Left lung (tissue), 10 donors: ENCODE results near the gene PAPSS1. TPM values are rescaled to one million over a fixed set of nuclear protein-coding genes. Genes with fewer than 3 reads are reported as not detected.

ENCODE experiments used
- ATAC-seq: fragments of 200-7000 bp; cut with Tn5 transposase; one replicate; pipeline ENCODE4 v1.9.1; 2020; ENCODE audit warnings: moderate library complexity
- DNase-seq, 4 donors: peaks; one replicate each; pipeline ENCODE4 v3.0.0-alpha.2; 2013 to 2020
- H3K27ac ChIP-seq, 2 donors: fragments of 200-600 bp; sonication (generic) in 1 of 2; one replicate each; pipeline versions ENCODE4 v1.5.0 to v1.8.0; 2020 to 2021
- H3K27me3 ChIP-seq, 2 donors: fragments of 200-600 bp; sonication (generic) in 1 of 2; one replicate each; pipeline versions ENCODE4 v1.5.0 to v1.8.0; 2020 to 2021
- H3K36me3 ChIP-seq, 2 donors: fragments of 200-600 bp; sonication (generic) in 1 of 2; one replicate each; pipeline versions ENCODE4 v1.5.0 to v1.8.0; 2020 to 2021
- H3K4me1 ChIP-seq, 2 donors: fragments of 200-600 bp; one replicate each; pipeline ENCODE4 v1.8.0; 2021
- H3K4me3 ChIP-seq, 2 donors: fragments of 200-600 bp; sonication (generic) in 1 of 2; one replicate each; pipeline versions ENCODE4 v1.5.0 to v1.8.0; 2020 to 2021; ENCODE audit warnings: mild to moderate bottlenecking in 1 of 2
- H3K9me3 ChIP-seq, 2 donors: fragments of 200-600 bp; sonication (generic) in 1 of 2; one replicate each; pipeline versions ENCODE4 v1.5.0 to v1.8.0; 2020 to 2021
- intact Hi-C, 2 donors: fragments of 100-400 bp; cut with DNase I; formaldehyde crosslinking; loops; one replicate each; pipeline versions ENCODE4 v1.11.2 to v1.14.2; 2022
- polyA plus RNA-seq, 6 donors: library from polyadenylated mRNA; unstranded; fragments of 120-200 nt; gene quantifications; one replicate each; pipeline ENCODE4 v1.2.1, GENCODE V29; 2013; ENCODE audit not compliant: insufficient read length in 6 of 6
- total RNA-seq, 2 donors: library from RNA; stranded (reverse); fragmentation: NEBNext Ultra II Directional; extraction: Animal tissue kit (Norgen Biotek cat#: 25700); gene quantifications; one replicate each; pipeline ENCODE4 v1.2.1, GENCODE V29; 2021
- TF ChIP-seq, protein P1 (sequence below), 2 donors: fragments of 200-600 bp; sonication (generic) in 1 of 2; IDR thresholded peaks; one replicate each; pipeline versions ENCODE4 v1.5.0 to v1.8.0; 2021; ENCODE audit warnings: antibody characterized with exemption in 2 of 2
- donor health status: DM: no; HTN: yes; CAD: no.
- donor health status: DM: no; HTN: no; CAD: no.

PAPSS1 gene
- total and polyA plus RNA-seq, 8 donors = 57.5 to 85.3 (median 70.6) TPM

DNA sequence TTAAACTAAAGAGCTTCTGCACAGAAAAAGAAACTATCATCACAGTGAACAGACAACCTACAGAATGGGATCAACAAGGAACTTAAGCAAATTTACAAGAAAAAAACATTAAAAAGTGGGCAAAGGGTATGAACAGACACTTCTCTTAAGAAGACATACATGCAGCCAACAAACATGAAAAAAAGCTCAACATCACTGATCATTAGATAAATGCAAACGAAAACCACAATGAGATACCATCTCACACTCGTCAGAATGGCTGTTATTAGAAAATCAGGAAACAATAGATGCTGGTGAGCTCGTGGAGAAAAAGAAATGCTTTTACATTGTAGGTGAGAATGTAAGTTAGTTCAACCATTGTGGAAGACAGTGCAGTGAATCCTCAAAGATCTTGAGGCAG lies 27.8 kb downstream of the PAPSS1 start:
- intact Hi-C loops = no loop called here

GRCh38 chr4:107691378-107691777 lies 28.7 kb downstream of the PAPSS1 start:
- no peaks in the 10 kb centered on the region for H3K9me3 ChIP-seq
- no peak for DNase-seq
- no peak for ATAC-seq
- H3K36me3 ChIP-seq = peaks cover 0 to 11% of the 10 kb centered on the region in 2 donors
- intact Hi-C loops = no loop called here
- H3K27ac ChIP-seq = no peak overlapping the region
- H3K4me3 ChIP-seq = no peak overlapping the region
- no peaks in the 10 kb centered on the region for H3K27me3 ChIP-seq
- TF ChIP-seq, protein P1, sequence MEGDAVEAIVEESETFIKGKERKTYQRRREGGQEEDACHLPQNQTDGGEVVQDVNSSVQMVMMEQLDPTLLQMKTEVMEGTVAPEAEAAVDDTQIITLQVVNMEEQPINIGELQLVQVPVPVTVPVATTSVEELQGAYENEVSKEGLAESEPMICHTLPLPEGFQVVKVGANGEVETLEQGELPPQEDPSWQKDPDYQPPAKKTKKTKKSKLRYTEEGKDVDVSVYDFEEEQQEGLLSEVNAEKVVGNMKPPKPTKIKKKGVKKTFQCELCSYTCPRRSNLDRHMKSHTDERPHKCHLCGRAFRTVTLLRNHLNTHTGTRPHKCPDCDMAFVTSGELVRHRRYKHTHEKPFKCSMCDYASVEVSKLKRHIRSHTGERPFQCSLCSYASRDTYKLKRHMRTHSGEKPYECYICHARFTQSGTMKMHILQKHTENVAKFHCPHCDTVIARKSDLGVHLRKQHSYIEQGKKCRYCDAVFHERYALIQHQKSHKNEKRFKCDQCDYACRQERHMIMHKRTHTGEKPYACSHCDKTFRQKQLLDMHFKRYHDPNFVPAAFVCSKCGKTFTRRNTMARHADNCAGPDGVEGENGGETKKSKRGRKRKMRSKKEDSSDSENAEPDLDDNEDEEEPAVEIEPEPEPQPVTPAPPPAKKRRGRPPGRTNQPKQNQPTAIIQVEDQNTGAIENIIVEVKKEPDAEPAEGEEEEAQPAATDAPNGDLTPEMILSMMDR (IDR thresholded peaks at IDR 0.05) = no peak
- peaks cover 0 to 9% of the 10 kb centered on the region in 2 donors for H3K4me1 ChIP-seq

More for the DNA sequence above, 27.8 kb downstream of the PAPSS1 start:
- Histone ChIP-seq H3K27me3 (no peaks in the 10 kb centered on the region), H3K36me3 (peaks cover 0 to 5% of the 10 kb centered on the region in 2 donors), H3K4me1 (peaks cover 0 to 9% of the 10 kb centered on the region in 2 donors), H3K4me3 (no peak overlapping the region), H3K9me3 (no peaks in the 10 kb centered on the region), H3K27ac (no peak overlapping the region)
- ATAC-seq = no peak
- TF ChIP-seq, protein P1 (IDR thresholded peaks at IDR 0.05) = no peak
- no peak for DNase-seq

DNA sequence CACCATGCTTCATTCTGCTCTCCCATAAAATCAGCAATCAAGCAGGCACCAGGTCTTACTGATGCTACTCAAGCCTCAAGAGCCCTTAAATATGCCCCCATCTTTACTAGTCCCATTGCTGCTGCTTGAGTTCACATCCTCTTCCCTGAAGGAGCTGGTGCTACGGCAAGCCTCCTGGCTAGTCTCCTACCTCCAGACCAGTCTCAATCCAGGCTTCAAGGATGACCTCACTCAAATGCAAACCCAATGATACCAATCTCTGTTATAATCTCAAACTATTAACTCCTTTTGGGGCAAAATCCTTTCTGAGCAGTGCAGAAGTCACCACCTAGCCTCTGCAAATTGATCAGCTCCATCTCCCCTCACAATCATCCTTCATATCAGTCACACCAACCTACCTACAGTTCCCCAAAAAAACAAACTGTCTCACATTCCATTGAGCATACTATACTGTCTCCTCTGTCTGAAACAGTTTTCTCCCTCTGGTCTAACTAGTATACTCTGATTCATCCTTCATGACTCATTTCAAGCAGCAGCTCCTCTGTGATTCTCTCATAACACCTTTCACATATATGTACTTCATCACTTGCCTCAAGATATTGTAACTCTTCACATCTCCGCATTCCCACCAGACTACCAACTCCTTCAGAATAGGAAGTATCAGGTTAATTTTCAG lies 30.0 kb downstream of the PAPSS1 start:
- intact Hi-C loops = no loop called here
- TF ChIP-seq, protein P1 (IDR thresholded peaks at IDR 0.05) = no peak
- peaks cover 0 to 24% of the 10 kb centered on the region in 2 donors for H3K36me3 ChIP-seq
- ATAC-seq (peak; percentile 77), DNase-seq (no peak)
- H3K4me3 ChIP-seq = no peak overlapping the region
- H3K9me3 ChIP-seq = no peaks in the 10 kb centered on the region
- no peak overlapping the region for H3K27ac ChIP-seq
- peaks cover 0 to 9% of the 10 kb centered on the region in 2 donors for H3K4me1 ChIP-seq
- no peaks in the 10 kb centered on the region for H3K27me3 ChIP-seq

DNA sequence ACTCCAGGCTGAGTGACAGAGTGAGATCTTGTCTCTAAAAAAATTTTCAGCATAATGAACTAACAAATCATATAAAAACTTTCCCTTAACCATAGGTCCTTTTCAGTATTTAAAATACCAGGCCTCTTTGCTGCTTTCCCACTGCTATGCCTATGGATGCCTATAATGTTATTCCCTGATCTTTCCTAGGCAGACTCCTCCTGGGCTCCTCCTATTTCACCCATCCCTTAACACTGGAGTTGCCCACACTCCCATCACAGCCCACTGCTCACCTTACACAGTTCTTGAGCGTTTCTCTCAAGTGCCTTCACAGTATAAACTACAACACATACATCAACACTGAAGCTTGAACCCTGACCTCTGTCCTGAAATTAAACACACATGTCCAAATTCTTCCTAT lies 31.6 kb downstream of the PAPSS1 start:
- H3K9me3 ChIP-seq = no peaks in the 10 kb centered on the region
- peaks cover 0 to 2% of the 10 kb centered on the region in 2 donors for H3K4me1 ChIP-seq
- no peaks in the 10 kb centered on the region for H3K27me3 ChIP-seq
- H3K27ac ChIP-seq = no peak overlapping the region
- intact Hi-C loops = no loop called here
- DNase-seq (no peak), ATAC-seq (no peak)
- no peak overlapping the region for H3K4me3 ChIP-seq
- TF ChIP-seq, protein P1 (IDR thresholded peaks at IDR 0.05) = no peak
- H3K36me3 ChIP-seq = peaks cover 0 to 26% of the 10 kb centered on the region in 2 donors

DNA sequence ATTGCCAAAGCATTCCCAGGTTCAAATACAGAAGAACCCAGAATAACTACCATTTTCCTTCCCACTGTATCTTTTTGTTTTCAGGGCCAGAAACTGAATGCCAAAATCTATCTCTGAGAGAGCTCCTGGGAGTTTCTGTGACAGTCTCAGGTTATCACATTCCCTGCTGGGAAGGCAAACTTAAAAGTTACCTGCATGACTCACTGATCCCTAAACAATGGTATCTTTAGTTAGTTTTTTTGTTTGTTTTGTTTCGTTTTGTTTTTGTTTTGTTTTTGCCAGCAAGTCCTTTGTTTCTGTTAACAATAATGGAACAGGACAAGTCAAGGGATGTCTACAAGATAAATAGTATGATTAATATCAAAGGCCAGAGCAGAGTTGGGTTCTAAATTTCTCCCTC lies 34.3 kb downstream of the PAPSS1 start:
- TF ChIP-seq, protein P1 (IDR thresholded peaks at IDR 0.05) = no peak
- intact Hi-C loops = no loop called here
- H3K4me1 ChIP-seq = no peaks in the 10 kb centered on the region
- ATAC-seq = no peak
- peaks cover 0 to 32% of the 10 kb centered on the region in 2 donors for H3K36me3 ChIP-seq
- no peak for DNase-seq
- no peak overlapping the region for H3K27ac ChIP-seq
- no peak overlapping the region for H3K4me3 ChIP-seq
- H3K9me3 ChIP-seq = no peaks in the 10 kb centered on the region
- no peaks in the 10 kb centered on the region for H3K27me3 ChIP-seq
